ENCODE data around the gene TTLL12.

Gene TTLL12

DNA sequence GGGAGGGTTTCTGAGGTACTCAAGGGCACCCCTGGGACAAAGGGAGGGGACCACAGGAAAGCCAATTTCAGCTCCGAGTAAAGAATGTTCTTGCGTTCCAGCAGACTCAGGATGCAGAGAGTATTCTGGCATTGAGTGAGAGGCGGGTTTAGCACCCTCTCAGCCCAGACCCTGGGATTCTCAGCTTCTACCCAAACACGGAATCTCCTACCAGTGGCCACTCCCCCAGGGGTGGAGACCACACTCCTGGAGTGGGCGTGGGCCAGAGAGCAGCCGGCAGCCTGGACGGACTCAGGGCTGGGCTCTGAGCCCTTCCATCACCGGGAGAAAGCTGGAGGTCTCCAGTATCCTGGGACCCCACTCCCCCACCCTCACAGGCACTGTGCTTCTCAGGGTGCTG is 26.1 kb upstream of the TTLL12 start:
- no peak for DNase-seq

DNA sequence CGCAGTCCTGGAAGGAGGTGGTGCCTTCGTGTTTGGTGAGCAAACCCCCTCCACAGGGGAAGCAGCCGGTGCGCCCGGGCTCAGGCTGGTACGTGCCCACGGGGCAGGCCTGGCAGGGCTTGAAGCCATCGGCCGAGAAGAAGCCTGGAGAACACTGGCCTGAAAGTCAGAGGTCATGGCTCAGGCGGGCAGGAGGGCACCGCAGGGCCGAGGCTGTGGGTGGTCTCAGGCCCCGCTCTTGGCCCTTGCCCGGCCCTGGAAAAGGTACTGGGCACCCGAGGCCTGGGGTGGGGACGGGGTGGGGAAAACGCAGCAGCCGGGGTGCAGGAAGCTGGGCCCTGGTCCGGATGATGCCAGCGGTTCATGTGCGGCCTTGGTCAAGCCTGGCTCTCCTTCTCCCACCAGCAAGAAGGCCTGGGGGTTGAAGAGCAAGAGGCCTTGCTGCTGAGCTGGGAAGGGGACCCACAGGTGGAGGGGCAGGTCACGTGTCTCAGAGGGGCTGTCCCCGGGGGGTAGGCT is 25.6 kb upstream of the TTLL12 start:
- no peak for DNase-seq

DNA sequence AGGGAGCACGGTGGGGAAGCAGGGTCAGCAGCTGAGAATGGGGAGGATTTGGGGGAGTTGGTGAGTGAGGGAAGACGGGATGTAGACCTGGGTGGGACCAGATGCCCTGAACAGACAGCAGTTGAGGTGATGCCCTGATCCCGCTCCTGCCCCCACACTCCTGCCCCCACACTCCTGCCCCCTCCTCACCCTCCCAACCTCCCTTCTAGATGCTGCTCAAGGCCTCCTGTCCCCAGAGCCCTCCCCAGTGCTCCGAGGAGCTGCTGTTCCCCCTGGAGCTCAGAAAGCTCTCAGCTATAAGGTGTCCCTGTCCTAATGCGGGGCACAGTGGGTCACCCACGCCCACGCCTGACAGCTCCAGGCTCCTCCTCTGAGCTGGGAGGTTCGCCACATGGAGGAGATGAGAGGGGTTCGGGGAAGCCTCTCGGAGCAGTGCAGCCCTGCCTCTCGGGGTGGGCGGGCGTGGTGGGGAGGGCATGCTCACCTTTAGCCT is 25.1 kb upstream of the TTLL12 start:
- DNase-seq = no peak

DNA sequence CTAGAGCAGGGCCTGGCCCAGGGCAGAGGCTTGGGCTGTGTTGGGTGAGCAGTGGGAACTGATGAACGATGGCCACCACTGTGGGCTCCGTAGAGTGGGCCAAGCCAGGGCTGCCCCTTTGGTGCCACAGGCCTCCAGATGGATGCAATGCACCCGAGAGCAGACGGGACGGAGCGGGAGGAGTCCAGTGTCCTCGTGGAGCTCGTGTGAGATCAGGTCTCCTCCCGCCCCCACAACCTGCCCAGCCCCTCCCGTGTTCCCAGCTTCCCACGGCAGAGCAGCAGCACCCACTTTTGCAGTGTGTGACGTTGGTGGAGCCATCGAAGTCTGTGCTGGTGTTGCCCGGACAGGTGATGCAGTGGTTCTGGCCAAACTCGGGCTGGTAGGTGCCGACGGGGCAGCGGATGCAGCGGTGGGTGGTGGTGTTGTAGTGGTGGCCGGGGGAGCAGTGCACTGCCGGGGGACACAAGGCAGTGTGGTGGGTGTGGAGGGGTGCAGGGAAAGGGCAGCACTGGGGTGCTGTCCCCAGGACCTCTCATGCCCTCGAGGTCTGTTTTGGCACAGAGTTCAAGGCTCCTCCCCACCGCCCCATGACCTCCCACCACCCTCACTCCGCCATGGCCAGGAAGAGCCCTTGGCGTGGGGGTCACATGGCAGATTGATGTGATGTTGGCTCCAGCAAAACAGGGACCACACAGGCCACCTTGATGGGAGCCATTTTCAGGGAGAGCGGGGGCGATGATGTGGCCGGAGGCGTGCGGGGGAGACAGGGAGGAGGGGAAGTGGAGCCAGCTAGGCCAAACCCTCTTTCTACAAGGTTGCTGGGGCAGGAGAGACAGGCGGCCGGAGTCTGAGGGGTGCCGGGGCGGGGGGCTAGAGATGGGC is 23.9 kb upstream of the TTLL12 start:
- no peak for DNase-seq

DNA sequence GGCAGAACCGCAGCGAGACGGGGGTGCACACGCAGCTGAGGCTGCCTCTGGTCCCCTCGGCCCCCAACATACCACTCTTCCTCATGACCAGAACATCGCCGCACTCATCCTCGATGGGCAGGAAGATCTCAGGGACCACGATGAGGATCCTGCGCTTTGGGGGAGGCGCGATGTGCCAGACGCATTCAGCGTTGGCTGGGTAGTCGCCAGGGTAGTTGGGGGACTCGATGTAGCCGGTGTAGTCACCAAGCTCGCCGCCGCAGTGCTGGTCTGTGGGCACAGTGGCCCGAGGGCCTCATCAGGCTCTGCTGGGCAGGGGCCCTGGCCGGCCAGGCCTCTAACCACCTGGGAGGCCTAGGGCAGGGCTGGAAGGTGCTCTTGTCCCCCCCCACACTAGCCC is 23.0 kb upstream of the TTLL12 start:
- no peak for DNase-seq

DNA sequence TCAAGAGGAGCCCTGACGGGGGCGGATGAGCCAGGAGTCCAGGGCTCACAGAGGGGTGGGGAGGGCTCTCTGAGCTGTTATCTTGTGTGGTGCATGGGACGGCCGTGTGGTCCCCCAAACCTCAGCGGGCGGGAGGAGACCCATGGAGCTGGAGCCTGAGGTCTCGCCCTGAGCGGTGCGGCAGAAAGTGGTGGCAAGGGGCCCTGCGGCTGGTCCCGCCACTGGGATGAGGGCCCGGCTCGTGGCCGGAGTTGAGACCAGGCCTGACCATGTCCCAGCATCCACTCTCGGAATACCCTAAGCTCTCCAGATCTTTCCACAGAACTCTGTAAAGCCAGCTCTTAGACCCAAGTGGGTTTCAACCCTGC is 22.6 kb upstream of the TTLL12 start:
- DNase-seq = no peak

DNA sequence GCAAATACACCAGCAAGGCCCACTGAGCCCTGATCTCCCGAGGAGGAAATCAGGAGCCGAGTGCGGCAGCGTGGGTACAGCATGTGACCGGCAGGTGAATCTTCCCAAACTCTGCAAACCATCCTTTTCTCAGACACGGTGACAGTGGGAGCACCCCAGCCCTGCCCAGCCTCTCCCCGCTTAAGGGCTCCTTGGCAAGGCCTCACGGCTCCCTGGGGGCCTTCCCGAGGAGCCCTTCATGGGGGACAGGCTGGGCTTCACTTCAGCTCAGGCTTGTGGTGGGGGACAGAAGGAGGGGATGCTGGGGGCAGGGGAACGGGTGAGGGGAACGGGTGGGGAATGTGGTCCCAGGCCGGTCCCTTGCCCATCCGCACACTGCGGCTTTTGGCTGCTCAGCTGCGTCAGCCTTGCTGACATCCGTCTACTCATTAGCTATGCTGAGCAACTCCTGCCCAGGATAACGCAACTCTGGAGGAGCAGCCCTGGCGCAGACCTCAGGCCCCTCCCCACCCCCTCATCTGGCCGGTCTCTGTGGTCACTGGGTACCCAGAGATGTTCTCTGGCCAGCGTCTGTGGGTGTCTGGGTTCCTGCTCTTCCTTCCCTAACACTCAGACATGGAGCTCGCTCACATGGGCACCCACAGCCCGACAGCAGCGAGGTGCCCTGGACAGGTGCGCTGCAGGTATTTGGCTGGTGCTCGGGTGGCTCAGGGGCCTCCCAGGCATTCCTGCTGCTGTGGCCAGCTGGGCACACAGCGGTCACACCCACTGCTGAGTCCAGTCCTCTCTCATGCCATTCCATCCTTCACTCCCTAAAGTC is 22.0 kb upstream of the TTLL12 start:
- no peak for DNase-seq

DNA sequence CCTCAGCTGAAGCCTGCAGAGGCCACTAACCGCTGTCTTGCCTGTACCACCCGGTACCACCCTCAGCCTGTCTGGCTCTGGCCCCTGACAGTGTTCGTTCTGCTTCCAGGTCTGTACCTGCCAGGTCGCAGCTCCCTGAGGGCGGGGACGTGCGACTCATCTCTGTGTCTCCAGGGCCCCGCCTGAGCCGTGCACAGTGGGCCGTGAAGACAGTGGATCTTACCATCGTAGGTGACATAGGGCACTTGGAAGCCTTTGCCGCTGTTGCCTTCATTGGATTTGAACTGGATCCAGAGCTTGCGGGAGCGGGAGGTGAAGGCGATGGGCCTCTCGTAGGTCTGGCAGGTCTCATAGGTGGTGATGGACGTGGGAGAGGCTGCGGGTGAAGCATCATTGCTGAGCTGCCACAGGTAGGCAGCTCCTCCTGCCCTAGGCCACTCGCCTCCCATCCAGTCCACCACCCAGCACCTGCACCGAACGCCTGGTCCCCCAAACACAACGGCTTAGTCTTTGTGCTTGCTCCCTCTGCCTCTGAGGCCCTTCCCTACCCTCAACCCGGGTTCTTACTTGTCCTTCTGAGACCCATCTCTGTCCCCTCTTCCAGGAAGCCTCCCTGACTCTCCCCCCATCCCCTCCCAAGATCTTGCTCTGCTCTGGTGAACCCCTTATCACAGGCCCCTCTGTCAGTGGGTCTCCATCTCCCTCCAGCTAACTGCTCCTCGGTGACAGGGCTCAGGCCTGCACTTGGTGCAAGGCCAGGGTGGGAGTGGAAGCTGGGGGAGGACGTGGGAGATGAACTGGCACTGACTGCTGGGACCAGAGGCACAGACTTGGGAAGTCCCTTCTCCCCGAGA is 21.1 kb upstream of the TTLL12 start:
- no peak for DNase-seq

DNA sequence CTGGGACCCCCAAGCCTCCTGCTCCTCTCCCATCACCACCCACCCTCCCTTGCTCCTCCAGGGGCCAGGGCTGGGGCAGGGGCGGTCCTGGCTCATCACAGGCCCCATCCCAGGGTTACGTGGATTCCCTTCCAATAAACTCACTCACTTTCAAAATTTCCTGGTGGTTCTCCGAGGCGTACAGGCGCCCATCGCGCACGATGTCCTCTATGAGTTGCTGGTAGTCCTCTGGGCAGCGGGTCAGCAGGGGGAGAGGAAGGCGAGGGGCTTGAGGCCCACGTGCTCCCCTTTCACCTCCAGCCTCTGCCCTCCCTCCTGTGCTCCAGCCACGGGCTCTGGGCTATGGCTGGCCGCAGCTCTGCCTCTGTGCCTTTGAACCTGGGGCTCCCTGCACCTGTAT is 20.5 kb upstream of the TTLL12 start:
- DNase-seq = no peak

DNA sequence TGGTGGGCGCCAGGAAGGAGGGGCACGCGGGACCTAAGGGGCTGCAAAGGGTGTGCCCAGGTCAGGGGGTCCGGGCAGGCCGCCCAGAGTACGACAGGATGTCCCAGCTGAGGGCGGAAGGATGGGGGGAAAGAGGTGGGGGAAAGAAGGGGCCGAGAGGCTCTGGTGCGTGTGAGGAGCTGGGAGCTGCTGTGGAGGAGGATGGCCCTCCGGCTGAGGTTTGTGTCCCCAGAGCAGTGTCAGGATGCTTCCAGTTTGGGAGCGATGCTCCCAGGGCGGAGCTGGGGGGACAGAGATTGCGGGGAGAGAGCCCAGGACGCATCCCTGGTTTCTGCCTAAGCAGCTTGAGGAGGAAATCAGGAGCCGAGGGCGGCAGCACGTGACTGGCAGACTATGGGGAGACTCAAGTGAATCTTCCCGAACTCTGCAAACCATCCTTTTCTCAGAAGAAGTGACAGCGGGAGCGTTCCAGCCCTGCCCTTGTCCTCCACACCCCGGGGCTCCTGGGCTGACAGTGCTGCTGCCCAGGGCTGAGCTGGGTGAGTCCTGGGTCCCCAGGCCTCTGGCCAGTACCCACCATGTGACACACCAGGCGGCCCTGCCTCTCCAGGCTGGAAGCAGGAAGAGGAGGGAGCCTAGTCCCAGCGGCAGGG is 19.7 kb upstream of the TTLL12 start:
- DNase-seq = no peak

DNA sequence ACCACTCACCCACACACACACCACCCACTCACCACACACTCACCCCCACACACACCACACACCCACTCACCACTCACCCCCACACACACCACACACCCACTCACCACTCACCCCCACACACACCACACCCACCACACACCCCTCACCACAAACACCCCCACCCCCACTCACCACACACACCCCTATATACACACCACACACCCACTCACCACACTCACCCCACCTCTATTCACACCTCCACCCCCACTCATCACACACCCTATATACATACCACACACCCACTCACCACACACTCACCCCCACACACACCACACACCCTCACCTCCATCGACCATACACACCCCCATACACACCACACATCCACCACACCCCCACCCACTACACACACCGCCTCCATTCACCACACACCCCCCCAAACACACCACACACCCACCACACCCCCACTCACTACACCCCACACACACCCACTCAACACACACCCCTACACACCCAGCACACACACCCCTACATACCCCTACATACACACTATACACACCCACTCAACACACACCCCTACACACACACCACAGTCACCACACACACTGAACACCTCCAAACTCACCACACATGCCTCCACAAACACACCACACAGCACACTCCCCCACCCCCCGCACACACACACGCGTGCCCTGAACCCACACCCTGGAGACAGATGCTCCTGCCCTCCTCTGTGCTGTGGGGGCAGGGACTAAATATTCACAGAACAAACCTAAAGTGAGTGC is 19.0 kb upstream of the TTLL12 start:
- DNase-seq = no peak

DNA sequence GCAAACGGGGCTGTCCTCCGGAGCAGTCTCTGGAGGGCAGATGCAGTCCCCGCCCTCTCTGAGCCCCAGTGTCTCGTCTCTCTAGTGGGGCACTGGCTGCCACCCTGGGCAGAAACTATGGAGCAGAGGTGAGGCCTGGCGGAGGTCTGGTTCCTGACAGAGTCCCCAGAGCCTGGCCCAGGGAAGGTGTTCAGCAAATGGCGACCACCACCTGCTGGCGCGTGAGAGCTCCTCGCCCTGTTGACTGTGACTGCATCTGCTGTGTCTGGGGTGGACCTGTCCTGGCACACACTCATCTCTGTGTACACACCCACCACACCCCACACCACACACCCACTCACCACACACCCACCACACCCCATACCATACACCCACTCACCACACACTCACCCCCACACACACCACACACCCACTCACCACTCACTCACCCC is 18.3 kb upstream of the TTLL12 start:
- DNase-seq = no peak

DNA sequence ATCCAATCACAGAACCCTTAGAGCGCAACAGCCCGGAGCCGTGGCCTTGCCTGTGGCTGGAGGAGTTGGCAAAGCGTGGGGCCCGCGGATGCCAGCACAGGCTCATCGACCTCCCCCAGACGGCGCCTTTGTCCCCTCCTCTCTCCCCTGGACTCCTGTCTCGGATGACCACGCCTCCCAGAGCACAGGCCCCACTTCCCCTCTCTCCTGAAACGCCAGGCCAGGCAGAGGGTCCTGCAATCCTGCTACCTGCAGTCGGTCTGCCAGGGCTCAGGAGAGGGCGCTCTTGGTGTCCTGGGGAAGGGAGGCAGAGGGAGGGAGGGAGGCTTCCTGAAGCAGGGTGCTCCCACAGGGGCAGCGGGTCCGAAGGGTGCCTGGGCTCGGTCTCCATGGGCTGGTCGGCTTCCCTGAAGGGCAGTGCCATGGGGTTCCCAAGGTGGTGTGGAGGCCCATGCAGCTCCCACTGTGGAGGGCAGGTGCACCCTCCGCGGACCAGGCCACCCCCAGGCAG is 16.6 kb upstream of the TTLL12 start:
- no peak for DNase-seq

DNA sequence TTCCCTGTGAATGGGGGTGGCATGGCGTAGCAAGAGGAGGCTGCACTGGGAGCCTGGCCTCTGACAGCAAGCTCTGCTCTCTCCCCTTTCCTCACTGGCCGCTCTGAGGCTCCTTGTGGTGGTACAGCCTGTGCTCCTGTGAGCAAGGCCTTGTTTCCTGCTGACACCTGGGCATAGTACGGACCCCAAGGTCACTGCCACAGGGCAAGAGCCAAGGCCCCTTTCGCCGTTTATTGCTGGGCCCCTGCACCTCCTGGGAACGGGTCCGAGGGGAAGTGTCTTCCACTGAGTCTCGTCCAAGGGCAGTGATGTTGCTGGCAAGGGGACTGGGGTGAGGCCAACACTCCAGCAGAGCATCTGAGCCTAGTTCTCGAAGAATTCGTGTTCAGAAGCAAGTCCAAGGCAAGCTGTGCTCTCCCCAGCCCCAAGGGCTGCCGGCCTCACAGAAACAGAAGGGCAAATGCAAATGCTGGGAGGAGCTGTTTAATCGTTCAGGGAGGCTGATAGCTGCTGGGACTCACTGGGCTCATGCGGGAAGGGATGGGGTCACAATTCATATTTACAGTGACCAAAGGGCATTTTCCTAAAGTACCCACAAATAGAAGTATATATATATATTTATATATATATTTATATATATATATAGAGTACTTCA is 15.9 kb upstream of the TTLL12 start:
- no peak for DNase-seq

DNA sequence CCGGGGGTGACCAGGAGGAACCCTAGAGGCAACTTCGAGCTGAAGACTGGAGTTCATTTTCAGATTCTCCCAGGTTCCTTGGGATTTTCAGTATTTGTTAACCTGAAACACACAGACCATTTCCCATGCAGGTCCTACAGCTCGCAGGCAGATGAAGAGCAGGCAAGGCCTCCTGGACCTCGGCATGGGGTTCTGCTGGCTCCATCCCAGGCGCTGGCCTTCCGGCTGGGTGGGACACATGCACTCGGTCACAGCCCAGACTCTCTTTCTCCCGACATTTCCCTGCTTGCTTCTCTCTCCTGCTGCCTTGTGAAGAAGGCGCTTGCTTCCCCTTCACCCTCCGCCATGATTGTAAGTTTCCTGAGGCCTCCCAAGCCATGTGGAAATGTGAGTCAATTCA is 15.4 kb upstream of the TTLL12 start:
- no peak for DNase-seq

DNA sequence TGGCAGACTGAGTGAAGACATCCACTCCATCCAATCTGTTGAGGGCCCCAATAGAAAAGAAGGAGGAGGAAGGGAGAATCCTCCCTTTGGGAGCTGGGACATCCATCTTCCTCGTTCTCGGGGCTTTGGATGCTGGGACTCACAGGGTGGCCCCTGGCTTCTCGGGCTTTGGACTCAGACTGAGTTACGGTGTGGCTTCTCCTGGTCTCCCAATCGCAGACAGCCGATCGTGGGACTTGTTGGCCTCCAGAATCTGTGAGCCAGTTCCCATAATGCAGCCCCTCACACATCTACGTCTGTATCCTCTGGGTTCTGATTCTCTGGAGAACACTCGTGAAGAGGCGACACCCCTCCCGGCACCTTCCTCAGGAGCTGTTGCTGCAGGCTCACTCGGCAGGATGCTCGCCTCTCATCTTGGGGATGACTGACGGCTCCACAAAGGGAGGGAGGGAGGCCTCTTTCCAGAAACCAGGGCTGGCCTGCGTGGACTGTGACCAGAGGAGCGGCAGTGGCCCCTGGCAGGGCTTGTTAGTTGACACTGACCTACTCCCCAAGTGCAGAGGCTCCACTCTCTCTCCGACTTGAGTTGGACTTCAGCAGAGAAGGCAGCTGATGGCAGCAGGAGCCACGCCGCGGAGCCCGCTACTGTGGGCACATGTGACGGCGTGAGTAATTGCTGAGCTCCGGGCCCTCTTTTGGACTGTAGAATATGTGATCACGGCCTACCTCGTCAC is 14.7 kb upstream of the TTLL12 start:
- no peak for DNase-seq

DNA sequence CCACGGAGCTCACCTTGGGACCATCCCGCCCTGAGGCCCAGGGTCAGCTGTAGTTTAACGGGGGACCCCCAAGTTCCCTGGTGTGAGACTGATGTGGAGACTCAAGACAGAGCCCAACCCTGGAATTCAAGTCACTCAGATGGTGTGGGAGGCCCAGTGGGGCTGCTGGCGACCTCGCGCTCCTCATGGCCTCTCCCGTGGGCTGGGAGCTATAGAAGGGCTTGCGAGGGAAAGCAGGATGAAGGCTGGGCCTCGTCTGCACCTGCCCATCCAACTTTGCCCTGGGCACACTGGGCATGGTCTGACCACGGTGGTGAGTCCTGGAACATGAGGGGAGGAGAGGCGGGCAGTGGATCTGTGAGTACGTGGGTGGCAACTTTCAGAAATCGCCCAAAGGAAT is 13.6 kb upstream of the TTLL12 start:
- DNase-seq = no peak

DNA sequence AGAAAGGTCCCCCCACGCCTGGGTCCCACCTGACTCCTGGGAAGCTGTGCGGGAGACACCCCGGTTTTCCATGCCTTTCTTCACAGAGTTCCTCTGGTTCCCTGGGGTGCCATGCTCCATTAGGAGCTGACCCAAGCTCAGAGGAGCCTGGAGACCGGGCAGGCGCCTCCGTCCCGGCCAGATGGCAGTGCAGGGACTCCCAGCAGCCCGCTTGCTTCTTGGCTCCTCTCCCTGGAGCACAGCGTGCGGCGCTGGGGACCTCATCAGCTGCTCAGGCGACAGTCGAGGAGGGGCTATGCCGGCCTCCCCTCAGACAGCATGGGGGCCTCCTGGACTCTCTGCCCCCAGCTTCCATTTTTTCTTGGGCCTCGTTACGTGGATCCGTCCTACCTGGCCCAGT is 13.1 kb upstream of the TTLL12 start:
- DNase-seq = no peak

DNA sequence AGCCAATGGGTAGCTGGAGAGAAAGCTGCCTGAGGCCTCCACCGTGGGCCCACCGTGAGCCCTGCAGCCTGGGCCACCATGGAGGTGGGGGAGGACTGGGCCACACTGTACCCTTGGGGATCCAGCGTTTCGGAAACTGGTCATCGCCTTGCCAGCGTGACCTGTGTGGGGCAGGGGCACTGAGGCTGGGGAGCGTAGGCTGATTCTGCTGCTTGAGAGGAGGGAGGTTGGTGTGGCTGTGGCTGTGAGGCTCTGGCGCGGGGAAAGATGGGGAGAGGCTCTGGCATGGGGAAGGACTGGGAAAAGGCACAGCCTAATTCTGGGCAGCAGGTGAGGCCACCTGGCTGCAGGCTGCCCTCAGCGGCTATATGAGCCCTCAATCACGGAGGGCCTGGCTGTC is 12.6 kb upstream of the TTLL12 start:
- DNase-seq = no peak

DNA sequence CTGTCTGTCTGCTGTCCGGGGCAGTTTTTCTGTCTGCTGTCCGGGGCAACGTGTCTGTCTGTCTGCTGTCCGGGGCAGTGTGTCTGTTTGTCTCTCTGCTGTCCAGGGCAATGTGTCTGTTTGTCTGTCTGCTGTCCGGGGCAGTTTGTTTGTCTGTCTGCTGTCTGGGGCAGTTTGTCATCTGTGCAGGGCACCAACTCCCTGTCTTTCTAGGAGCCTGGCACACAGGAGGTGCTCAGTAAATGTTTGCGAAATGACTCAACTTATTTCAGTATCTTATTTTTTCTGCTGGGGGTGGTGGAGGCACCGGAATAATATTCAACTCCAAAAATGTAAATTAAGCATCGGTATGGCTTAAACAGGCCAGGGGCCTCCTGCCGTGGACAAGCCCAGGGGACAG is 12.0 kb upstream of the TTLL12 start:
- DNase-seq = no peak

All from KG1 (cell line).